GM18498 (cell line): ENCODE measurements around the gene KDM2A.

Source experiments
- ATAC-seq: cut with Tn5 transposase; IDR thresholded peaks from one replicate; pipeline ENCODE4 v1.9.1; 2021; ENCODE audit warnings: mild to moderate bottlenecking, moderate library complexity; ENCODE audit not compliant: unreplicated experiment

KDM2A gene

GRCh38 chr11:67118801-67119584 lies at the start of gene KDM2A:
Gene KDM2A, plus strand, starts transcription at chr11:67119263. Its CDS starts 2,054 bp downstream, at chr11:67121317.
- ATAC-seq: peak; percentile 76

- ATAC-seq: no peak
Measured at GRCh38 chr11:67071420-67072284, 47.4 kb upstream of the KDM2A start.

GRCh38 chr11:67072295-67072694 lies 46.8 kb upstream of the KDM2A start:
- ATAC-seq: no peak

GRCh38 chr11:67073908-67074307 lies 45.2 kb upstream of the KDM2A start:
- ATAC-seq: no peak

- ATAC-seq: no peak
Measured at GRCh38 chr11:67076202-67076601, 42.9 kb upstream of the KDM2A start.

GRCh38 chr11:67079065-67079705 lies 39.9 kb upstream of the KDM2A start:
- ATAC-seq: no peak

GRCh38 chr11:67082071-67082791 lies 36.8 kb upstream of the KDM2A start:
- ATAC-seq: no peak

GRCh38 chr11:67083786-67084366 lies 35.2 kb upstream of the KDM2A start:
- no peak for ATAC-seq

- no peak for ATAC-seq
Measured at GRCh38 chr11:67085617-67086016, 33.4 kb upstream of the KDM2A start.

GRCh38 chr11:67090717-67091116 lies 28.3 kb upstream of the KDM2A start:
- no peak for ATAC-seq

GRCh38 chr11:67095214-67095507 lies 23.9 kb upstream of the KDM2A start:
- ATAC-seq: no peak

GRCh38 chr11:67098799-67099429 lies 20.1 kb upstream of the KDM2A start:
- no peak for ATAC-seq

GRCh38 chr11:67099831-67100324 lies 19.2 kb upstream of the KDM2A start:
- ATAC-seq: no peak

- no peak for ATAC-seq
Measured at GRCh38 chr11:67102664-67103063, 16.4 kb upstream of the KDM2A start.

GRCh38 chr11:67105964-67106363 lies 13.1 kb upstream of the KDM2A start:
- ATAC-seq: no peak

- no peak for ATAC-seq
Measured at GRCh38 chr11:67111261-67111660, 7.8 kb upstream of the KDM2A start.

- no peak for ATAC-seq
Measured at GRCh38 chr11:67113231-67113721, 5.8 kb upstream of the KDM2A start.

- no peak for ATAC-seq
Measured at GRCh38 chr11:67114275-67114896, 4.7 kb upstream of the KDM2A start.

GRCh38 chr11:67116758-67117105 lies 2.3 kb upstream of the KDM2A start:
- no peak for ATAC-seq

GRCh38 chr11:67117176-67117575 lies 1.9 kb upstream of the KDM2A start:
- ATAC-seq: no peak
